Measurements from ENCODE around the gene TNIK.

TNIK gene

GRCh38 chr3:171354706-171355582 is 105.3 kb downstream of the TNIK start:
- DNase-seq, result no peak

- DNase-seq, result no peak
Observed at GRCh38 chr3:171354049-171354705, 106.0 kb downstream of the TNIK start.

- DNase-seq, result no peak
Observed at GRCh38 chr3:171353423-171353822, 106.8 kb downstream of the TNIK start.

GRCh38 chr3:171352387-171352935 is 107.7 kb downstream of the TNIK start:
- no peak for DNase-seq

- no peak for DNase-seq
Observed at GRCh38 chr3:171351676-171352075, 108.5 kb downstream of the TNIK start.

- DNase-seq, result no peak
Observed at GRCh38 chr3:171350364-171350763, 109.8 kb downstream of the TNIK start.

- no peak for DNase-seq
Observed at GRCh38 chr3:171349392-171349791, 110.8 kb downstream of the TNIK start.

GRCh38 chr3:171348121-171348520 is 112.1 kb downstream of the TNIK start:
- no peak for DNase-seq

GRCh38 chr3:171347301-171348039 is 112.7 kb downstream of the TNIK start:
- DNase-seq, result no peak

GRCh38 chr3:171346582-171347300 is 113.5 kb downstream of the TNIK start:
- no peak for DNase-seq

- no peak for DNase-seq
Observed at GRCh38 chr3:171346019-171346418, 114.2 kb downstream of the TNIK start.

- no peak for DNase-seq
Observed at GRCh38 chr3:171345107-171345843, 114.9 kb downstream of the TNIK start.

GRCh38 chr3:171343693-171344092 is 116.5 kb downstream of the TNIK start:
- DNase-seq, result no peak

GRCh38 chr3:171342783-171343420 is 117.3 kb downstream of the TNIK start:
- no peak for DNase-seq

- no peak for DNase-seq
Observed at GRCh38 chr3:171342200-171342599, 118.0 kb downstream of the TNIK start.

- no peak for DNase-seq
Observed at GRCh38 chr3:171340434-171340833, 119.8 kb downstream of the TNIK start.

- no peak for DNase-seq
Observed at GRCh38 chr3:171339598-171339997, 120.6 kb downstream of the TNIK start.

GRCh38 chr3:171336406-171336805 is 123.8 kb downstream of the TNIK start:
- no peak for DNase-seq

GRCh38 chr3:171335559-171335958 is 124.6 kb downstream of the TNIK start:
- no peak for DNase-seq

GRCh38 chr3:171334465-171334811 is 125.8 kb downstream of the TNIK start:
- no peak for DNase-seq

- DNase-seq, result no peak
Observed at GRCh38 chr3:171333784-171334464, 126.3 kb downstream of the TNIK start.

Data from NCI-H510A treated with DMSO at 0.1 percent for 48 hours (cell line).